H9 (cell line): Measurements from ENCODE around the gene GRID2IP. TPM values are rescaled to one million over a fixed set of nuclear protein-coding genes. Genes with fewer than 3 reads are reported as not detected.
A peak's percentile ranks its signal among the peaks of the same experiment; 100 is the strongest.

Source experiments
- DNase-seq: peaks from one replicate; pipeline ENCODE4 v3.0.0-alpha.2; 2017
- H2AFZ ChIP-seq: one replicate; pipeline ENCODE4 v1.6.1; 2013; ENCODE audit warnings: mild to moderate bottlenecking, low read length, control low read depth, moderate library complexity
- H2AK5ac ChIP-seq: 2 replicates; pipeline ENCODE4 v1.6.1; 2013; ENCODE audit warnings: low read length, control low read depth, mixed read lengths; ENCODE audit not compliant: insufficient read length
- H2BK120ac ChIP-seq: one replicate; pipeline ENCODE4 v1.6.1; 2013; ENCODE audit warnings: low read depth, mild to moderate bottlenecking, low read length, control low read depth, inconsistent platforms; ENCODE audit not compliant: poor library complexity, severe bottlenecking
- H2BK12ac ChIP-seq: 2 replicates; pipeline ENCODE4 v1.6.1; 2013; ENCODE audit warnings: low read length, control low read depth, mixed read lengths, low read depth; ENCODE audit not compliant: insufficient read length
- H2BK15ac ChIP-seq: 2 replicates; pipeline ENCODE4 v1.6.1; 2013; ENCODE audit warnings: low read depth, low read length, control low read depth
- H2BK20ac ChIP-seq: one replicate; pipeline ENCODE4 v1.6.1; 2013; ENCODE audit warnings: low read depth, mild to moderate bottlenecking, low read length, control low read depth, inconsistent platforms; ENCODE audit not compliant: poor library complexity, severe bottlenecking
- H2BK5ac ChIP-seq: 2 replicates; pipeline ENCODE4 v1.6.1; 2013; ENCODE audit warnings: low read length, control low read depth, mixed read lengths; ENCODE audit not compliant: insufficient read length
- H3K14ac ChIP-seq: 2 replicates; pipeline ENCODE4 v1.6.1; 2013; ENCODE audit warnings: low read length, control low read depth; ENCODE audit not compliant: insufficient read depth
- H3K18ac ChIP-seq: 2 replicates; pipeline ENCODE4 v1.6.1; 2013; ENCODE audit warnings: low read depth, mild to moderate bottlenecking, mixed read lengths, low read length, control low read depth; ENCODE audit not compliant: insufficient read length
- H3K23ac ChIP-seq: 2 replicates; pipeline ENCODE4 v1.6.1; 2013; ENCODE audit warnings: low read length, control low read depth, mixed read lengths, low read depth; ENCODE audit not compliant: insufficient read length
- H3K23me2 ChIP-seq: 2 replicates; pipeline ENCODE4 v1.6.1; 2013; ENCODE audit warnings: low read depth, mild to moderate bottlenecking, mixed read lengths, low read length, control low read depth; ENCODE audit not compliant: insufficient read length, poor library complexity, severe bottlenecking
- H3K27ac ChIP-seq: 2 replicates; pipeline ENCODE4 v1.5.1; 2013; ENCODE audit warnings: low read length, control low read depth, mixed read lengths, low read depth; ENCODE audit not compliant: insufficient read length
- H3K27me3 ChIP-seq: 2 replicates; pipeline ENCODE4 v1.6.1; 2013; ENCODE audit warnings: low read length, control low read depth, inconsistent platforms; ENCODE audit not compliant: insufficient read depth
- H3K4ac ChIP-seq: 2 replicates; pipeline ENCODE4 v1.6.1; 2013; ENCODE audit warnings: low read depth, mild to moderate bottlenecking, control low read depth, inconsistent platforms, low read length, moderate library complexity
- H3K4me1 ChIP-seq: 2 replicates; pipeline ENCODE4 v1.6.1; 2013; ENCODE audit warnings: low read length, control low read depth, inconsistent platforms; ENCODE audit not compliant: insufficient read depth
- H3K4me2 ChIP-seq: 2 replicates; pipeline ENCODE4 v1.6.1; 2013; ENCODE audit warnings: low read length, control low read depth, mixed read lengths; ENCODE audit not compliant: insufficient read length, insufficient read depth
- H3K56ac ChIP-seq: 2 replicates; pipeline ENCODE4 v1.6.1; 2013; ENCODE audit warnings: low read depth, mild to moderate bottlenecking, mixed read lengths, low read length, control low read depth; ENCODE audit not compliant: insufficient read length
- H3K79me1 ChIP-seq: 2 replicates; pipeline ENCODE4 v1.6.1; 2013; ENCODE audit warnings: low read depth, mild to moderate bottlenecking, moderate library complexity, low read length, control low read depth, inconsistent platforms; ENCODE audit not compliant: insufficient read depth, poor library complexity, severe bottlenecking
- H3K79me2 ChIP-seq: 2 replicates; pipeline ENCODE4 v1.6.1; 2013; ENCODE audit warnings: low read length, control low read depth, inconsistent platforms; ENCODE audit not compliant: insufficient read depth
- H3K9ac ChIP-seq: 2 replicates; pipeline ENCODE4 v1.6.1; 2013; ENCODE audit warnings: low read length, control low read depth, mixed read lengths; ENCODE audit not compliant: insufficient read length; ENCODE audit errors: extremely low read depth
- H3K9me3 ChIP-seq: one replicate; pipeline ENCODE4 v1.6.1; 2013; ENCODE audit warnings: low read depth, low read length, inconsistent platforms; ENCODE audit not compliant: control insufficient read depth
- H3T11ph ChIP-seq: one replicate; pipeline ENCODE4 v1.6.1; 2013; ENCODE audit warnings: mild to moderate bottlenecking, low read length, control low read depth, inconsistent platforms
- H4K20me1 ChIP-seq: one replicate; pipeline ENCODE4 v1.6.1; 2013; ENCODE audit not compliant: control insufficient read depth, insufficient read length, insufficient read depth
- H4K5ac ChIP-seq: 2 replicates; pipeline ENCODE4 v1.6.1; 2013; ENCODE audit warnings: low read depth, mild to moderate bottlenecking, mixed read lengths, low read length, control low read depth; ENCODE audit not compliant: insufficient read length
- H4K8ac ChIP-seq: replicated peaks from 2 replicates; pipeline ENCODE4 v1.6.1; 2013; ENCODE audit warnings: low read length, control low read depth, mixed read lengths, low read depth; ENCODE audit not compliant: insufficient read length
- H4K91ac ChIP-seq: 2 replicates; pipeline ENCODE4 v1.6.1; 2013; ENCODE audit warnings: low read depth, mild to moderate bottlenecking, moderate library complexity, mixed read lengths, low read length, control low read depth; ENCODE audit not compliant: insufficient read length
- H3K27ac Mint-ChIP-seq, 3 experiments: 2 replicates in 2 of 3; 3 replicates in 1 of 3; pipeline ENCODE4 v1.8.0; 2020 to 2021; ENCODE audit warnings: mixed read lengths in 3 of 3, mild to moderate bottlenecking in 1 of 3, moderate library complexity in 1 of 3
- H3K27me3 Mint-ChIP-seq: 2 replicates; pipeline ENCODE4 v1.8.0; 2021; ENCODE audit warnings: low read depth, mild to moderate bottlenecking, moderate library complexity, mixed read lengths
- H3K36me3 Mint-ChIP-seq, 3 experiments: 2 replicates in 2 of 3; 3 replicates in 1 of 3; pipeline ENCODE4 v1.8.0; 2020 to 2021; ENCODE audit warnings: low read depth in 3 of 3, mixed read lengths in 3 of 3; ENCODE audit not compliant: insufficient read depth in 1 of 3
- H3K4me1 Mint-ChIP-seq, 2 experiments: 2 replicates each; pipeline ENCODE4 v1.8.0; 2020; ENCODE audit warnings: mixed read lengths in 2 of 2
- H3K4me3 Mint-ChIP-seq, 2 experiments: 2 replicates in 1 of 2; 3 replicates in 1 of 2; pipeline ENCODE4 v1.8.0; 2020 to 2021; ENCODE audit warnings: mild to moderate bottlenecking in 2 of 2, mixed read lengths in 2 of 2, moderate library complexity in 1 of 2
- H3K9me3 Mint-ChIP-seq, 2 experiments: 2 replicates in 1 of 2; 3 replicates in 1 of 2; pipeline ENCODE4 v1.8.0; 2020; ENCODE audit warnings: mild to moderate bottlenecking in 2 of 2, mixed read lengths in 2 of 2, moderate library complexity in 1 of 2
- WGBS: extraction: QIAGEN DNeasy Blood & Tissue Kit; methylation state at CpG from one replicate; pipeline ENCODE4 v1.1.7; 2013; ENCODE audit warnings: missing lambda C conversion rate, low lambda C conversion rate, mixed read lengths; ENCODE audit not compliant: insufficient read length; ENCODE audit errors: extremely low coverage; 5-methylcytosine and 5-hydroxymethylcytosine counted together
- total RNA-seq: library from RNA; stranded (reverse); gene quantifications from 2 replicates; pipeline ENCODE4 v1.2.1, GENCODE V29; 2021
- TF ChIP-seq, protein P1 (sequence below): fragments of 200-600 bp; sonication (generic); conservative IDR thresholded peaks from 3 replicates; pipeline ENCODE4 v1.8.0; 2021; ENCODE audit warnings: antibody characterized with exemption, mild to moderate bottlenecking

Gene GRID2IP
- total RNA-seq, 1 experiment from 2014 or later, result 1.7 TPM

DNA sequence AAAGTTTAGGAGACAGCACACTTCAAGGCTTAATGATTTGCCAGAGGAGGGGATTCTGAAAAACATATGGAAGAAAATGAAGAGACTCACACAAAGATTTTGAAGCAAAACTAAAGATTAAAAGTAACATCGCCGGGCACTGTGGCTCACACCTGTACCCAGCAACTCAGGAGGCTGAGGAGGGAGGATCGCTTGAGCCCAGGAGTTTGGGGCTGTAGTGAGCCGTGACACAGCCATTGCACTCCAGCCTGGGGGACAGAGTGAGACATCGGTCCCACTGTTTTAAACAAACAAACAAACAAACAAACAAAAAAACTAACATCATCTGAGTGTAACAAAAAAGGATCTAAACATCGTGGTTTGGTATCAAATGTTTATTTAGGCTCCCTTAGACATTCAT lies 69.8 kb downstream of the GRID2IP start:
- no peak overlapping the region for H4K91ac ChIP-seq
- H2BK5ac ChIP-seq, result no peak overlapping the region
- H3T11ph ChIP-seq, result no peak overlapping the region
- no peak overlapping the region for H3K23ac ChIP-seq
- no peak overlapping the region for H4K5ac ChIP-seq
- H3K9me3 ChIP-seq, result no peaks in the 10 kb centered on the region
- no CpG with 5 or more reads among the region's 6 CpGs for WGBS
- no peaks in the 10 kb centered on the region for H4K20me1 ChIP-seq
- H3K23me2 ChIP-seq, result peaks cover 3% of the 10 kb centered on the region
- TF ChIP-seq, protein P1, sequence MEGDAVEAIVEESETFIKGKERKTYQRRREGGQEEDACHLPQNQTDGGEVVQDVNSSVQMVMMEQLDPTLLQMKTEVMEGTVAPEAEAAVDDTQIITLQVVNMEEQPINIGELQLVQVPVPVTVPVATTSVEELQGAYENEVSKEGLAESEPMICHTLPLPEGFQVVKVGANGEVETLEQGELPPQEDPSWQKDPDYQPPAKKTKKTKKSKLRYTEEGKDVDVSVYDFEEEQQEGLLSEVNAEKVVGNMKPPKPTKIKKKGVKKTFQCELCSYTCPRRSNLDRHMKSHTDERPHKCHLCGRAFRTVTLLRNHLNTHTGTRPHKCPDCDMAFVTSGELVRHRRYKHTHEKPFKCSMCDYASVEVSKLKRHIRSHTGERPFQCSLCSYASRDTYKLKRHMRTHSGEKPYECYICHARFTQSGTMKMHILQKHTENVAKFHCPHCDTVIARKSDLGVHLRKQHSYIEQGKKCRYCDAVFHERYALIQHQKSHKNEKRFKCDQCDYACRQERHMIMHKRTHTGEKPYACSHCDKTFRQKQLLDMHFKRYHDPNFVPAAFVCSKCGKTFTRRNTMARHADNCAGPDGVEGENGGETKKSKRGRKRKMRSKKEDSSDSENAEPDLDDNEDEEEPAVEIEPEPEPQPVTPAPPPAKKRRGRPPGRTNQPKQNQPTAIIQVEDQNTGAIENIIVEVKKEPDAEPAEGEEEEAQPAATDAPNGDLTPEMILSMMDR, result no peak
- Mint-ChIP-seq H3K27ac (no peak overlapping the region; a peak in 1 of 7 replicates), H3K9me3 (no peaks in the 10 kb centered on the region; a peak in 2 of 5 replicates), H3K4me1 (peaks cover 26% of the 10 kb centered on the region in 2 experiments), H3K27me3 (peaks cover 10% of the 10 kb centered on the region), H3K36me3 (peaks cover 9 to 31% (median 22%) of the 10 kb centered on the region in 3 experiments), H3K4me3 (peak overlapping the region; percentile 36 to 60; a peak in 2 of 5 replicates)
- H3K79me1 ChIP-seq, result peaks cover 7% of the 10 kb centered on the region
- no peaks in the 10 kb centered on the region for H3K27me3 ChIP-seq
- no peak overlapping the region for H2BK120ac ChIP-seq
- H3K14ac ChIP-seq, result no peak overlapping the region
- peaks cover 17% of the 10 kb centered on the region; the same call in 1 of the 2 replicates for H3K79me2 ChIP-seq
- H3K4me2 ChIP-seq, result no peak overlapping the region
- no peak overlapping the region for H3K18ac ChIP-seq
- H2AFZ ChIP-seq, result no peak overlapping the region
- no peak overlapping the region for H4K8ac ChIP-seq
- H2BK12ac ChIP-seq, result no peak overlapping the region
- H2BK20ac ChIP-seq, result no peak overlapping the region
- no peak overlapping the region for H2AK5ac ChIP-seq
- no peaks in the 10 kb centered on the region; the same call in 1 of the 2 replicates for H3K4me1 ChIP-seq
- H3K56ac ChIP-seq, result no peak overlapping the region
- no peak overlapping the region for H2BK15ac ChIP-seq
- no peak overlapping the region for H3K9ac ChIP-seq
- no peak overlapping the region for H3K4ac ChIP-seq
- no peak overlapping the region for H3K27ac ChIP-seq
- no peak for DNase-seq
